Cardiac fibroblast (primary cell): Measurements from ENCODE around the gene NRG3.

Source experiments
- DNase-seq, 2 donors: peaks; one replicate each; pipeline versions ENCODE4 v3.0.0 to v3.0.0-alpha.2; 2010; ENCODE audit warnings: low read depth in 2 of 2
- H3K4me3 ChIP-seq, 2 donors: replicated peaks in 1 of 2; 1 replicate in 1 of 2; 2 replicates in 1 of 2; pipeline ENCODE4 v1.5.1; 2011; ENCODE audit warnings: low read depth in 2 of 2, low read length in 2 of 2, mild to moderate bottlenecking in 2 of 2, moderate library complexity in 1 of 2
- TF ChIP-seq, protein P1 (sequence below): IDR thresholded peaks from one replicate; pipeline ENCODE4 v1.5.1; 2011; ENCODE audit warnings: low read depth, mild to moderate bottlenecking, low read length, inconsistent platforms

NRG3 gene

GRCh38 chr10:82452046-82452445, 577.1 kb downstream of the NRG3 start:
- DNase-seq: no peak
- TF ChIP-seq, protein P1, sequence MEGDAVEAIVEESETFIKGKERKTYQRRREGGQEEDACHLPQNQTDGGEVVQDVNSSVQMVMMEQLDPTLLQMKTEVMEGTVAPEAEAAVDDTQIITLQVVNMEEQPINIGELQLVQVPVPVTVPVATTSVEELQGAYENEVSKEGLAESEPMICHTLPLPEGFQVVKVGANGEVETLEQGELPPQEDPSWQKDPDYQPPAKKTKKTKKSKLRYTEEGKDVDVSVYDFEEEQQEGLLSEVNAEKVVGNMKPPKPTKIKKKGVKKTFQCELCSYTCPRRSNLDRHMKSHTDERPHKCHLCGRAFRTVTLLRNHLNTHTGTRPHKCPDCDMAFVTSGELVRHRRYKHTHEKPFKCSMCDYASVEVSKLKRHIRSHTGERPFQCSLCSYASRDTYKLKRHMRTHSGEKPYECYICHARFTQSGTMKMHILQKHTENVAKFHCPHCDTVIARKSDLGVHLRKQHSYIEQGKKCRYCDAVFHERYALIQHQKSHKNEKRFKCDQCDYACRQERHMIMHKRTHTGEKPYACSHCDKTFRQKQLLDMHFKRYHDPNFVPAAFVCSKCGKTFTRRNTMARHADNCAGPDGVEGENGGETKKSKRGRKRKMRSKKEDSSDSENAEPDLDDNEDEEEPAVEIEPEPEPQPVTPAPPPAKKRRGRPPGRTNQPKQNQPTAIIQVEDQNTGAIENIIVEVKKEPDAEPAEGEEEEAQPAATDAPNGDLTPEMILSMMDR: no peak
- H3K4me3 ChIP-seq: no peak overlapping the region

- TF ChIP-seq, protein P1: no peak
- H3K4me3 ChIP-seq: no peak overlapping the region
- DNase-seq: no peak
Observed at GRCh38 chr10:82452676-82453075, 577.7 kb downstream of the NRG3 start.

- no peak overlapping the region for H3K4me3 ChIP-seq
- TF ChIP-seq, protein P1: no peak
- DNase-seq: no peak
Observed at GRCh38 chr10:82453678-82454293, 578.8 kb downstream of the NRG3 start.

DNA sequence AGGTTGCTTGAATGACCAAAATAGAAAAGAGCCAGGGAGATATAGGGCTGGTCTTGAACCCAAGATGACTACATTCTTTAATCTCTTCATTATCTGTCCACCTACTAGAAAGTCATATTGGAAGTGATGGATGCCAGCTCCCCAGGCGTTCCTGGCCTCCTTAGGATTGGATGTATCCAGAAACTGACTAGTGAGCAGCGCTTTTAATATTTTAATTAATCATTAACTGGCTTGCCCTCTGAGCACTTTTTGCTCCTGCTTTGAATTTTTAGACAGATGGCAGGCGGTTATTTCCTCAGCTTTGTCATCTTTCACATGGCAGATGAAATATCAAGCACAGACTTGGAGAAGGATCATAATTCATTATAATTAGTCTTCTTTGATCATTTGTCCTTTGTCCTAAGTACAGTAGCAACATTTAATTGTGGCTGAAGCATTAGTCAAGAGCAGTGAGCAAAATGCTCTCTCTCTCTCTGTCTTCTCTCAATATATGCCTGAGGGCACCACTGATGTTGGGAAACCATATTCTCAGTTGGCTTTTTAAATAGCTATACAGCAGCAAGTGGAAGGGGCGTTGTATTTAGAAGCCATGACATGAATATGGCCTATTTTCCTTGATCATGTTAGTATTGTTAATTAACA, 588.0 kb downstream of the NRG3 start:
- no peak overlapping the region for H3K4me3 ChIP-seq

DNA sequence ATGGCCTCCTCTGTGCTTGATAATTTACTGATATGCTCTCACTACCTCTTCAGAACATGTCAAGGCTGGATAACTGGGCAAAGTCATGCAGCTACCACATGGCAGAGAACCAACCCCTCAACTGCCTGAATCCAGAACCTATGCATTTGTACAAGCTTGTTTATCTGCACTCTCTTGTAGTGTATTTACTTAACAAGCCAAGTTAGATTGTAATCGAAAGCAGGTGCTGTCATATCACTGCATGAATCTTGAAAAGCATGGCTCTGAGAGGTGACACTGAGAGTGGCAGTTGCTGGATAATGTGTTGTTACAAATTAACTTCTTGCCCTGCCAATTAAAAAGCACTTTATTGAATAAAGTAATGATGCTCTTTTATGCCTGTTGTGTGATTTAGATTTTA, 588.6 kb downstream of the NRG3 start:
- TF ChIP-seq, protein P1: no peak
- H3K4me3 ChIP-seq: no peak overlapping the region
- DNase-seq: no peak

More for the DNA sequence above, 588.0 kb downstream of the NRG3 start:
- DNase-seq: no peak
- TF ChIP-seq, protein P1: no peak

DNA sequence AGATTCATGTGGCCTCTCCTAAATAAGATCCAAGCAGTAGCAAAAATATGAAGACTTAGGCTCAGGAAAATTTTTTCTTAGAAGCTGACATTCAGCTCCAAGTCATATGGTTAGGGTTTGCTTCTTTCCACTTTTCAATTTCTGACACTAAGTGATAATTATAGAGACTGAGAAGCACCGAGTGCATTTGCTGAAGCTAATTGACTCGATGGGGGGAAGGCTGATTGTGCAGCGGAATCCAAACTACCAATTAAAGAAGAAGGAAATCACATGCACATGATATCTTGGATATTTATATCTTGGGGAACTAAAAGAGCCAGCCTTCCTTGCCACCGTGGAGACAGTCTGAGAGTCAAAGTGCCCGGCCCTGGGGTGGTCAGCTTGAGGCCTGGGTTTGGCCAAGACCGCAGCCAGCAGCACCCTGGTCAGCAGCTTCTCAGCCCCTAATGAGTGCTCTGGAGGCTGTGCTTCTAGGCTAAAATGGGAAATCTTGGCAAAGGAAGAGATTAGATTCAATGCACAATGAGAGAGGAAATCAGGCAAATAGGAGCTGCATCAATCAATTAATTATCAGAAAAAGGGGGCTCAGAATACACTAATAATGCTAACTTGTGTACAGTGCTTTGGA, 589.3 kb downstream of the NRG3 start:
- no peak for DNase-seq
- TF ChIP-seq, protein P1: no peak
- H3K4me3 ChIP-seq: no peak overlapping the region
